ENCODE data around the gene CFTR. TPM values are rescaled to one million over a fixed set of nuclear protein-coding genes. Genes with fewer than 3 reads are reported as not detected.
"Not testable (repeated sequence)": the region's sequence is repeated elsewhere in the genome, so short reads cannot be mapped to it uniquely, and the experiment has no call there.

The CFTR gene
- total RNA-seq, 2 donors from 2014 or later: 116 to 133 TPM

DNA sequence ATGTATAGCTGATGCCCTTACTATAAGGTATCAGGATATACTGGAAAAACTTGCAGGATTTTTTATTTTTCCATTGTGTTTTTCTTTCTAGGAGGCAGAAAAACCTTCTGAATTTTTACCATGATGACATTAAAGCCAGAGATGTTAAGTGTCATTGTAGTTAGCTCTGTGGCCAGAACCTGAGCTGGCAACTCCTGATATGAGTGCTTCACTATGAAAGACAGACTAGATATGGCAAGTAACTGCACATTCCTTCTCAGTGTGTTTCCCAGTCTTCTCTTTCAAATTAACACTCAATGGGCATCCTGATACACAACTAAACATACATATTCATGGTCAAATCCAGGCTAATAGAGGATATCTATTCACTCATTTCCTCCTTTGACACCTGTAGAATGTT is 227.3 kb downstream of the CFTR start:
- no peak for DNase-seq
- intact Hi-C loops (cut with DNase I, micrococcal nuclease): no loop called here
- no peak for ATAC-seq

DNA sequence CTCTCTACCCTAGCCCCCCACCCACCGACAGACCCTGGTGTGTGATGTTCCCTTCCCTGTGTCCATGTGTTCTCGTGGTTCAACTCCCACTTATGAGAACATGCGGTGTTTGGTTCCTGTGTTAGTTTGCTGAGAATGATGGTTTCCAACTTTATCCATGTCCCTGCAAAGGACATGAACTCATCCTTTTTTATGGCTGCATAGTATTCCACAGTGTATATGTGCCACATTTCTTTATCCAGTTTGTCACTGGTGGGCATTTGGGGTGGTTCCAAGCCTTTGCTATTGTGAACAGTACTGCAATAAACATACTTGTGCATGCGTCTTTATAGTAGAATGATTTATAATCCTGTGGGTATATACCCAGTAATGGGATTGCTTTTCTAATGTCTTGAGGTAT is 228.3 kb downstream of the CFTR start:
- DNase-seq; ATAC-seq; intact Hi-C loops (cut with DNase I, micrococcal nuclease): not testable (repeated sequence)

DNA sequence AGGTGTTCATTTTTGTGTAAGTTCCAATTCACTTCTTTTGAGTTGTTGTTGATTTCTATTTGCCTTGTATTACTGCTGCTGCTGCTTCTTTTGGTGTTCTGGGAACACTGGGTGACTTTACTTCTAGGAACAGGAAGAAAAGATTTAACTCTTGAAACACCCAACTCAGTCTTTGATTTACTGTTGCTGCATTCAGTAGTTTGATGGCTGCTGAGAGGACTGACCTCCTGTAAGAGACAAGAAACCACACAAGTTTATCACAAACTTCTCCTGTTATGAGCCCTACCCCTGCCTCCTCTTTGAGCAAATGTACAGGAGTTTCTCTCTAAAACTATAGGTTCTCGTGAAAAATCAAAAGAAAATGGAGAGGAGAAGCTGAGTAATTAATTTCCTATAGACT is 231.7 kb downstream of the CFTR start:
- ATAC-seq (no peak), DNase-seq (no peak)
- intact Hi-C loops (cut with DNase I, micrococcal nuclease): loop anchor here in 1 of 2 donors (10.0 kb wide), 1 partner anchor 257 kb away; no protein-coding TSS in a partner anchor

DNA sequence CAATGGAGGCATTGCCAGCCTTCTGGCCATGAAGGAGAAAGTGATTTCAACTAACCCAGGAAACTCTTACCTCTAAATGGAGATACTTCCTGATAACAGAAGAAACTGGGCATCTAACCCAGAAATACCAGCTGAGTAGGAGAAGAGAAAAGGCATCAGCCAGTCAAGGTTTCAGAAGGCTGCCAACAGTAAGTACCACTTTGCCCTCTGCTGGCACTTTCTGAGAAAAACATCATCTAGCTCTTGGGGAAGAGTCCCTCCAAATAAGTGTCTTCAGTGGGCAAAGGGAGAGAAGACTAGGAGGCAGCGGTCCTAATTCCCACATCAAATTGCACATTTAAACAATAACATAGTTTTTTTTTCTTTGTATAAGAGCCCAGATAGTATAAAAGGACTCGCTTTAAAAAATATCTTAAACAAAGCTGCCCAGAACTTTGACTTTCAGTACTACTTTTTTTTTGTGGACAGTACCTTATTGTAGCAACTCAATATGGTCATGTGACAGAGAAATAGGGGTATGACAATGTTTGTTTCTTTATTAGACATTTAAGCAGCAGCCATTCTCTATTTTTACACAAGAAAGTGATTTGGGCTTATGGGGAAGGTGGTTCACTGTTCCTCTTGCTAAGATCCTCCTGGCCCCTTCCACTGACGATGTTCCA is 236.1 kb downstream of the CFTR start:
- peak; percentile 29 to 37 for DNase-seq
- intact Hi-C loops (cut with DNase I, micrococcal nuclease): loop anchor here in 1 of 2 donors (10.0 kb wide), 1 partner anchor 261 kb away; no protein-coding TSS in a partner anchor
- peak; percentile 94 for ATAC-seq

DNA sequence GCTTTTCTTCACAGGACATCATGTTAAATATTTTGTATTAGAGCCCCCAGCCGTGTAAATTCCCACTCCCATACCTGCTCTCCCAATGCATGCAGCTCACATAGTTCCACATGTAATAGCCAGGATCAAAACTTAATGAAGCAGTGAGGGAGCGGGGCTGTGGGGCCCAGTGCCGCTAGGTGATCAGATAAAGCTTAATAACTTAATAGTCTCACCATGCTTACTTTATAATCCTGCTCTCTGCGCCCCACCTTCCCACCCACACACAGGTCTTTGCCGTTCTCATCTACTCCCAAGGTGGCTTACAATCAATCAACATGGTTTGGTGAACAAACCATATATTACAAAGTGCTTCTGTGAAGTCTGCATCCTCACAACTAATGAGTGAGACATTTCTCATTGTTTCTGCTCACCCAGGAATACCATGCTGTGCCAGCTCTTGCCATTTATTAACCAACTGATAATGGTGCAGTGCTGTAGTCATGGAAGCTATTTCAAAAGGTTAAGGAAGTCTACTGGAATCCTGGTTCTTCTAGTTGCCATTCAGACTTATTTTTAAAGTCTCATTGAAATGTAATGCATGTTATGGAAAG is 237.0 kb downstream of the CFTR start:
- intact Hi-C loops (cut with DNase I, micrococcal nuclease): loop anchor here in 1 of 2 donors (10.0 kb wide), 1 partner anchor 262 kb away; no protein-coding TSS in a partner anchor
- no peak for DNase-seq
- peak; percentile 51 for ATAC-seq

DNA sequence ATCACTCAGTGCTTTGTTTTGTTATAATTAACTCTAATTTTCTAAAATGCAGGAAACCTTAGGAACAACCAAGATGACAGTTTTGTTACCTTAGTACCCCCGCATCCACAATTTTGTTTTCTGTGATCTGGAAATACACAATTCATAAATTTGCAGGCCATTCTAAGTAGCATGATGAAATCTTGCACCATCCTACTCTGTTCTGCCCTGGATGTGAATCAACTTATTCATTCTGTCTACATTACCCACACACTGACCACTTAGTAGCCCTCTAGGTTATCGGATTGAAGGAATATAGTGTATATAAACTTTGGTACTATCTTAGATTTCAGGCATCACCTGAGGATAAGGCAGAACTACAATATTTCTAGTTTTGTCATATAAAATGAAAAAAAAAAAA is 237.5 kb downstream of the CFTR start:
- DNase-seq (no peak), ATAC-seq (no peak)
- intact Hi-C loops (cut with DNase I, micrococcal nuclease): loop anchor here in 1 of 2 donors (10.0 kb wide), 1 partner anchor 263 kb away; no protein-coding TSS in a partner anchor

Other genes starting within 250 kb of the CFTR start
- not detected for gene WNT2, start 157.0 kb upstream of the CFTR start, total RNA-seq
- not detected for gene ASZ1, start 52.5 kb upstream of the CFTR start, total RNA-seq

All from left colon (tissue), 2 donors.